HG03066 (cell line): ENCODE results near the gene ARAF.

ENCODE experiments used
- ATAC-seq: cut with Tn5 transposase; IDR thresholded peaks from one replicate; pipeline ENCODE4 v1.9.1; 2021; ENCODE audit warnings: low read depth; ENCODE audit not compliant: unreplicated experiment

The ARAF gene

GRCh38 chrX:47563801-47564315 lies 2.9 kb downstream of the ARAF start:
- no peak for ATAC-seq

- no peak for ATAC-seq
Measured at GRCh38 chrX:47564438-47565085, 3.6 kb downstream of the ARAF start.

GRCh38 chrX:47566841-47567240 lies 5.8 kb downstream of the ARAF start:
- ATAC-seq: no peak

GRCh38 chrX:47568656-47569295 lies 7.8 kb downstream of the ARAF start:
- no peak for ATAC-seq

GRCh38 chrX:47570794-47571193 lies 9.8 kb downstream of the ARAF start:
- no peak for ATAC-seq

GRCh38 chrX:47571215-47571614 lies 10.2 kb downstream of the ARAF start:
- ATAC-seq: no peak

- no peak for ATAC-seq
Measured at GRCh38 chrX:47571896-47572295, 10.9 kb downstream of the ARAF start.

GRCh38 chrX:47572773-47573340 lies 11.9 kb downstream of the ARAF start:
- no peak for ATAC-seq

- ATAC-seq: no peak
Measured at GRCh38 chrX:47573341-47574075, 12.5 kb downstream of the ARAF start.

- ATAC-seq: no peak
Measured at GRCh38 chrX:47574076-47574546, 13.1 kb downstream of the ARAF start.

GRCh38 chrX:47574547-47575301 lies 13.7 kb downstream of the ARAF start:
- ATAC-seq: no peak

GRCh38 chrX:47576021-47576898 lies 15.3 kb downstream of the ARAF start:
- no peak for ATAC-seq

- no peak for ATAC-seq
Measured at GRCh38 chrX:47577424-47577823, 16.4 kb downstream of the ARAF start.

GRCh38 chrX:47577901-47578300 lies 16.9 kb downstream of the ARAF start:
- ATAC-seq: no peak

- no peak for ATAC-seq
Measured at GRCh38 chrX:47578692-47579091, 17.7 kb downstream of the ARAF start.

- ATAC-seq: no peak
Measured at GRCh38 chrX:47579537-47579936, 18.5 kb downstream of the ARAF start.

GRCh38 chrX:47581731-47582647 lies 21.0 kb downstream of the ARAF start, which contains the start of gene TIMP1:
TIMP1 (plus strand) TSS chrX:47582436; CDS start chrX:47583416, 980 bp downstream.
- peak; percentile 84 for ATAC-seq

- no peak for ATAC-seq
Measured at GRCh38 chrX:47583240-47583861, 22.3 kb downstream of the ARAF start.
